ENCODE measurements around the gene C15orf40. TPM values are rescaled to one million over a fixed set of nuclear protein-coding genes. Genes with fewer than 3 reads are reported as not detected.

The C15orf40 gene
- total and polyA plus RNA-seq, 4 donors: 7.3 to 25.2 (median 11.3) TPM

DNA sequence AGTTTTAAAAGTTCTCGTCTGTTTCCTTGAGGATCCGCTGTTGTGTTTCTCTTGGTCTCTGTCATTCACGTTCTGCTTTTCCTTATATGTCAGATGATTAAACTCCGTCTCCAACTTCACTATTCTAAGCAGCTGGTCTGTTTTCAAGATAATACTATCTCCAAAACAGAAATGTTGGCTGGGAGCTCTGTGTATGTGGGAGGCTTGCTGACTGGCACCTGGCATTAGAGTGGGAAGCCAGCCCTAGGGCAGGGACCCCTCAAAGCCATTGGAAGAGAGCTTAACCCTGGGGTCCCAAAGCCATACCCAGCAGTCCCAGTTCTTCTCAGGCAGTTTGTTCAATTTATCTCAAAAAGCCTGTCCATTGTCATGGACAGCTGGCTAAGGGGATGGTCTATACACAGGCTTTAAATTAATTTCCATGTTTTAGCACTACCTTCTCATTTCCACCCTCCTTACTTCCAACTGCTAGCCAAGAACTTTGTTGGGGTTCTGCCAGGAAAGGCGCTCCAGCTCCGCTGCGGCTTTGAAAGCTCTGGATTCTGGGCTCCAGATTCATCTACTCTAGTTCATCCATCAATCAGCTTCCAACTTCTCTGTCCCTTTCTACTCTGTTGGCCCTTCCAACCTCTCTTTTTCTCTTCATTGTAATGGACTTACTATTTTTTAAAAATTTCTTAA lies 46.4 kb upstream of the C15orf40 start:
- Histone ChIP-seq H3K9ac (ENCODE audit: low read depth in 1 of 2, low read length in 2 of 2) (no peak overlapping the region), H3K4me1 (ENCODE audit: control insufficient read depth in 4 of 4, insufficient read depth in 4 of 4, low read length in 3 of 4) (peaks cover 0 to 7% (median 2%) of the 10 kb centered on the region in 4 donors), H3K9me3 (ENCODE audit: control insufficient read depth in 4 of 4, low read length in 3 of 4) (no peaks in the 10 kb centered on the region), H3K36me3 (ENCODE audit: control insufficient read depth in 4 of 4, insufficient read depth in 3 of 4, low read depth in 1 of 4, low read length in 3 of 4) (peaks cover 4 to 18% (median 11%) of the 10 kb centered on the region in 4 donors), H3K27me3 (ENCODE audit: control insufficient read depth in 4 of 4, insufficient read depth in 4 of 4, low read length in 3 of 4) (no peaks in the 10 kb centered on the region), H3K4me3 (ENCODE audit: low read depth in 1 of 3, low read length in 3 of 3) (no peak overlapping the region), H3K27ac (ENCODE audit: low read depth in 1 of 2, low read length in 2 of 2) (no peak overlapping the region)
- DNase-seq (ENCODE audit: low spot score): no peak
- WGBS: 79% methylated on average over 7 of the region's 7 CpGs
- no peak for TF ChIP-seq HNF4A (conservative IDR thresholded peaks at IDR 0.05)
- no peak for TF ChIP-seq FOXA2 (IDR thresholded peaks at IDR 0.05)
- no peak for TF ChIP-seq SP1 (IDR thresholded peaks at IDR 0.05)
- TF ChIP-seq, protein P1, sequence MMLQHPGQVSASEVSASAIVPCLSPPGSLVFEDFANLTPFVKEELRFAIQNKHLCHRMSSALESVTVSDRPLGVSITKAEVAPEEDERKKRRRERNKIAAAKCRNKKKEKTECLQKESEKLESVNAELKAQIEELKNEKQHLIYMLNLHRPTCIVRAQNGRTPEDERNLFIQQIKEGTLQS (IDR thresholded peaks at IDR 0.05): no peak
- TF ChIP-seq, protein P2, sequence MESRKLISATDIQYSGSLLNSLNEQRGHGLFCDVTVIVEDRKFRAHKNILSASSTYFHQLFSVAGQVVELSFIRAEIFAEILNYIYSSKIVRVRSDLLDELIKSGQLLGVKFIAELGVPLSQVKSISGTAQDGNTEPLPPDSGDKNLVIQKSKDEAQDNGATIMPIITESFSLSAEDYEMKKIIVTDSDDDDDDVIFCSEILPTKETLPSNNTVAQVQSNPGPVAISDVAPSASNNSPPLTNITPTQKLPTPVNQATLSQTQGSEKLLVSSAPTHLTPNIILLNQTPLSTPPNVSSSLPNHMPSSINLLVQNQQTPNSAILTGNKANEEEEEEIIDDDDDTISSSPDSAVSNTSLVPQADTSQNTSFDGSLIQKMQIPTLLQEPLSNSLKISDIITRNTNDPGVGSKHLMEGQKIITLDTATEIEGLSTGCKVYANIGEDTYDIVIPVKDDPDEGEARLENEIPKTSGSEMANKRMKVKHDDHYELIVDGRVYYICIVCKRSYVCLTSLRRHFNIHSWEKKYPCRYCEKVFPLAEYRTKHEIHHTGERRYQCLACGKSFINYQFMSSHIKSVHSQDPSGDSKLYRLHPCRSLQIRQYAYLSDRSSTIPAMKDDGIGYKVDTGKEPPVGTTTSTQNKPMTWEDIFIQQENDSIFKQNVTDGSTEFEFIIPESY (IDR thresholded peaks at IDR 0.05): no peak
- TF ChIP-seq JUND (IDR thresholded peaks at IDR 0.05): no peak

GRCh38 chr15:83057002-83057401 lies 45.6 kb upstream of the C15orf40 start:
- WGBS: 95% methylated on average over 1 of the region's 1 CpG
- H3K4me3 ChIP-seq (ENCODE audit: low read depth in 1 of 3, low read length in 3 of 3): no peak overlapping the region
- DNase-seq (ENCODE audit: low spot score): no peak
- H3K9me3 ChIP-seq (ENCODE audit: control insufficient read depth in 4 of 4, low read length in 3 of 4): no peaks in the 10 kb centered on the region
- TF ChIP-seq RXRA (IDR thresholded peaks at IDR 0.05) (no peak), EGR1 (IDR thresholded peaks at IDR 0.05; ENCODE audit: low read depth in 2 of 2) (no peak), GABPA (IDR thresholded peaks at IDR 0.05 in 1 of 2, conservative IDR thresholded peaks at IDR 0.05 in 1 of 2) (no peak), REST (IDR thresholded peaks at IDR 0.05) (no peak), RAD21 (IDR thresholded peaks at IDR 0.05) (no peak), HNF4G (IDR thresholded peaks at IDR 0.05) (no peak), FOXA2 (IDR thresholded peaks at IDR 0.05) (no peak), NR2F2 (IDR thresholded peaks at IDR 0.05) (no peak), FOXA1 (IDR thresholded peaks at IDR 0.05) (no peak), TAF1 (conservative IDR thresholded peaks at IDR 0.05) (no peak), HNF4A (conservative IDR thresholded peaks at IDR 0.05) (no peak), CTCF (IDR thresholded peaks at IDR 0.05; ENCODE audit: low read depth, low read length, missing input control) (no peak), SP1 (IDR thresholded peaks at IDR 0.05) (no peak), JUND (IDR thresholded peaks at IDR 0.05) (no peak), YY1 (IDR thresholded peaks at IDR 0.05) (no peak)
- TF ChIP-seq, protein P1 (IDR thresholded peaks at IDR 0.05): no peak
- TF ChIP-seq, protein P2 (IDR thresholded peaks at IDR 0.05): no peak
- TF ChIP-seq, protein P3, sequence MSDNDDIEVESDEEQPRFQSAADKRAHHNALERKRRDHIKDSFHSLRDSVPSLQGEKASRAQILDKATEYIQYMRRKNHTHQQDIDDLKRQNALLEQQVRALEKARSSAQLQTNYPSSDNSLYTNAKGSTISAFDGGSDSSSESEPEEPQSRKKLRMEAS (IDR thresholded peaks at IDR 0.05): no peak
- H3K36me3 ChIP-seq (ENCODE audit: control insufficient read depth in 4 of 4, insufficient read depth in 3 of 4, low read depth in 1 of 4, low read length in 3 of 4): peaks cover 4 to 18% (median 12%) of the 10 kb centered on the region in 4 donors
- no peaks in the 10 kb centered on the region for H3K27me3 ChIP-seq (ENCODE audit: control insufficient read depth in 4 of 4, insufficient read depth in 4 of 4, low read length in 3 of 4)
- H3K9ac ChIP-seq (ENCODE audit: low read depth in 1 of 2, low read length in 2 of 2): no peak overlapping the region
- no peak overlapping the region for H3K27ac ChIP-seq (ENCODE audit: low read depth in 1 of 2, low read length in 2 of 2)
- H3K4me1 ChIP-seq (ENCODE audit: control insufficient read depth in 4 of 4, insufficient read depth in 4 of 4, low read length in 3 of 4): peaks cover 0 to 5% (median 0%) of the 10 kb centered on the region in 4 donors

All from liver (tissue), 9 donors.